Measurements from ENCODE around the gene RNF224.
"Not testable (repeated sequence)": the region's sequence is repeated elsewhere in the genome, so short reads cannot be mapped to it uniquely, and the experiment has no call there.

The RNF224 gene

DNA sequence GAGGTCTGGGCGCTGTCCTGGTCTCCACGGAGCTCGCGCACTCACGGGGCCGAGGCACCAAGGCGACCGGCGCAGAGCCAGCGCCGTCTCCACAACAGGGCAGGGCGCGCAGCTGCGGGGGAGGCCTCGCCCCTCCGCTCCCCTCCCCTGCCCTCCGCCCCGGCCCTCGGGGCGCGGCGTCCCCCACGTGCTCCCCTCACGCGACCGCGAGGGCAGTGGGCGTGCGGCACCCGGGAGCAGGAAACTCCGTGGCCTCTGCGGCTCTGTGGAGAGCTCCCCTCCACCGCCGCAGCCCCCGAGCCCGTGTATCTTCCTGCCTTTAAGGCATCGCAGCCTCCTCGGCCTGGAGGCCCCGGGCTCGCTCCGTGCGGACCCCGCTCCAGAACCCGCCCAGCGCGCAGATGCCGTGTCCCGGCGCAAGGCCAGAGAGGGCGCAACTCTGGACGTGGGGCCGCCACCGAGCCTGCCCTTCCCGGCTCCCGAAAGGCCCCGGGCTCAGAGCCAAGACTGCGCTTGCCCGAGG lies 13.1 kb downstream of the RNF224 start:
- TF ChIP-seq, protein P1, sequence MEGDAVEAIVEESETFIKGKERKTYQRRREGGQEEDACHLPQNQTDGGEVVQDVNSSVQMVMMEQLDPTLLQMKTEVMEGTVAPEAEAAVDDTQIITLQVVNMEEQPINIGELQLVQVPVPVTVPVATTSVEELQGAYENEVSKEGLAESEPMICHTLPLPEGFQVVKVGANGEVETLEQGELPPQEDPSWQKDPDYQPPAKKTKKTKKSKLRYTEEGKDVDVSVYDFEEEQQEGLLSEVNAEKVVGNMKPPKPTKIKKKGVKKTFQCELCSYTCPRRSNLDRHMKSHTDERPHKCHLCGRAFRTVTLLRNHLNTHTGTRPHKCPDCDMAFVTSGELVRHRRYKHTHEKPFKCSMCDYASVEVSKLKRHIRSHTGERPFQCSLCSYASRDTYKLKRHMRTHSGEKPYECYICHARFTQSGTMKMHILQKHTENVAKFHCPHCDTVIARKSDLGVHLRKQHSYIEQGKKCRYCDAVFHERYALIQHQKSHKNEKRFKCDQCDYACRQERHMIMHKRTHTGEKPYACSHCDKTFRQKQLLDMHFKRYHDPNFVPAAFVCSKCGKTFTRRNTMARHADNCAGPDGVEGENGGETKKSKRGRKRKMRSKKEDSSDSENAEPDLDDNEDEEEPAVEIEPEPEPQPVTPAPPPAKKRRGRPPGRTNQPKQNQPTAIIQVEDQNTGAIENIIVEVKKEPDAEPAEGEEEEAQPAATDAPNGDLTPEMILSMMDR (conservative IDR thresholded peaks at IDR 0.05; ENCODE audit: control insufficient read depth, insufficient read depth, low read depth, low read length), result no peak
- peak overlapping the region; percentile 62 for H3K4me3 ChIP-seq (ENCODE audit: control insufficient read depth, low read depth, low read length)
- DNase-seq (ENCODE audit: low read depth), result peak; percentile 68

DNA sequence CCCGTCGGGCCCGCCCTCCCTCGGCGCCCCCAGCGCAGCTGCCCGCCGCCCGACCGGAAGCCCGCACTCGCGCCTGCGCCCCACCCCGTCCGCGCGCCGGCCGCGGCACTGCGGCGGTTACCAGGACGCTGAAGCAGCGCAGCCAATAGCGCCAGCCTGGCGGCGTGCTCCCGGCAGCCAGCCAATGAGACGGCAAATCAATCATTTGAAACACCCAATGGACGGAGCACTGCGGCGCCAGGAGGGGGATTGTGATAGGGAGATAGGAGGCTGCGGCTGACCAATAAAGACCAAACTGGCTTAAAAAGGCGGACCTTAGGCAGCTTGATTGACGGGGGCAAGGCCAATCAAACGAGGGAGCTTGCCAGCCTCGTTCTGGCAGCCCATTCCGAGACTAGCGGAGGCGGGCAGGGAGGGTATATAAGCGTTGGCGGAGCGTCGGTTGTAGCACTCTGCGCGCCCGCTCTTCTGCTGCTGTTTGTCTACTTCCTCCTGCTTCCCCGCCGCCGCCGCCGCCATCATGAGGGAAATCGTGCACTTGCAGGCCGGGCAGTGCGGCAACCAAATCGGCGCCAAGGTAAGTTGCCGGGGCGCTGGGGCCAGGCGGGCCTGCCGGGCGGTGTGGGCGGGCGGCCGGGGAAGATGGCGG lies 13.7 kb downstream of the RNF224 start, which contains the start of gene TUBB4B:
Gene TUBB4B (plus strand): TSS at position 447 of the 649 bp plus-strand sequence. CDS start 74 bp downstream, at position 521.
- TF ChIP-seq, protein P1 (conservative IDR thresholded peaks at IDR 0.05; ENCODE audit: control insufficient read depth, insufficient read depth, low read depth, low read length), result no peak
- peak within 1 kb of the TSS; percentile 84 for H3K4me3 ChIP-seq (ENCODE audit: control insufficient read depth, low read depth, low read length)
- peak; percentile 100 for DNase-seq (ENCODE audit: low read depth)

DNA sequence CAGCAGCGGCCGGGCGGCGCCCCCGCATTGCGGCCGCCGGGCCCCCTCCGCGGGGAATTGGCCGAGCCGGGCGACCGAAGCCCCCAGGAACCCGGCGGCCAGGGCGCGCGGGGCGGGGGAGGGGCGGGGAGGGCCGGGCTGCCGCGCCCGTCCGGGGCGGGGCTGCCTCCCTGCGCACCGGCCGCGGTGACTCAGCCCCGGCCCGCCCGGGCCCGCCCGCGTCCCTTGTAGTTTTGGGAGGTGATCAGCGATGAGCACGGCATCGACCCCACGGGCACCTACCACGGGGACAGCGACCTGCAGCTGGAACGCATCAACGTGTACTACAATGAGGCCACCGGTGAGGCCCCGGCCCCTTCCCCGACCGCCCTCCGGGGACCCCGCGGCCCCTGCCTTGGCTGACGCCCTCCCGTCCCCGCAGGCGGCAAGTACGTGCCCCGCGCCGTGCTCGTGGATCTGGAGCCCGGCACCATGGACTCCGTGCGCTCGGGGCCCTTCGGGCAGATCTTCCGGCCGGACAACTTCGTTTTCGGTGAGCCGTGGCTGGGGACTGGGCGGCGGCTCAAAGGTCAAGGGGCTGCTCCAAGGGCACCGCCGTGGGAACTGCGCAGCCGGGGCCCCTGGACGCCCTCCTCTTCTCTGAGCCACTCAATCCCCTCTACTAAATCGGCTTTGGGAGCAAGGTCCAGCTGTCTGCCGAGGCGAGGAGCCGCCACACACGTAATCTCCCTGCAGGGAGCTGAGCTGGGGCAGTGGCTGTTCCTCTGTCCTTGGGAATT lies 14.4 kb downstream of the RNF224 start:
- H3K4me3 ChIP-seq (ENCODE audit: control insufficient read depth, low read depth, low read length), result peak overlapping the region; percentile 84
- TF ChIP-seq, protein P1 (conservative IDR thresholded peaks at IDR 0.05; ENCODE audit: control insufficient read depth, insufficient read depth, low read depth, low read length), result no peak
- DNase-seq (ENCODE audit: low read depth), result peak; percentile 44

GRCh38 chr9:137242269-137243203 lies 15.2 kb downstream of the RNF224 start:
- no peak for DNase-seq (ENCODE audit: low read depth)
- TF ChIP-seq, protein P1 (conservative IDR thresholded peaks at IDR 0.05; ENCODE audit: control insufficient read depth, insufficient read depth, low read depth, low read length), result no peak
- peak overlapping the region; percentile 84 for H3K4me3 ChIP-seq (ENCODE audit: control insufficient read depth, low read depth, low read length)

DNA sequence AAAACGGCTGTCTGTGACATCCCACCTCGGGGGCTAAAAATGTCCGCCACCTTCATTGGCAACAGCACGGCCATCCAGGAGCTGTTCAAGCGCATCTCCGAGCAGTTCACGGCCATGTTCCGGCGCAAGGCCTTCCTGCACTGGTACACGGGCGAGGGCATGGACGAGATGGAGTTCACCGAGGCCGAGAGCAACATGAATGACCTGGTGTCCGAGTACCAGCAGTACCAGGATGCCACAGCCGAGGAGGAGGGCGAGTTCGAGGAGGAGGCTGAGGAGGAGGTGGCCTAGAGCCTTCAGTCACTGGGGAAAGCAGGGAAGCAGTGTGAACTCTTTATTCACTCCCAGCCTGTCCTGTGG lies 15.9 kb downstream of the RNF224 start:
- H3K4me3 ChIP-seq (ENCODE audit: control insufficient read depth, low read depth, low read length); DNase-seq (ENCODE audit: low read depth): not testable (repeated sequence)

DNA sequence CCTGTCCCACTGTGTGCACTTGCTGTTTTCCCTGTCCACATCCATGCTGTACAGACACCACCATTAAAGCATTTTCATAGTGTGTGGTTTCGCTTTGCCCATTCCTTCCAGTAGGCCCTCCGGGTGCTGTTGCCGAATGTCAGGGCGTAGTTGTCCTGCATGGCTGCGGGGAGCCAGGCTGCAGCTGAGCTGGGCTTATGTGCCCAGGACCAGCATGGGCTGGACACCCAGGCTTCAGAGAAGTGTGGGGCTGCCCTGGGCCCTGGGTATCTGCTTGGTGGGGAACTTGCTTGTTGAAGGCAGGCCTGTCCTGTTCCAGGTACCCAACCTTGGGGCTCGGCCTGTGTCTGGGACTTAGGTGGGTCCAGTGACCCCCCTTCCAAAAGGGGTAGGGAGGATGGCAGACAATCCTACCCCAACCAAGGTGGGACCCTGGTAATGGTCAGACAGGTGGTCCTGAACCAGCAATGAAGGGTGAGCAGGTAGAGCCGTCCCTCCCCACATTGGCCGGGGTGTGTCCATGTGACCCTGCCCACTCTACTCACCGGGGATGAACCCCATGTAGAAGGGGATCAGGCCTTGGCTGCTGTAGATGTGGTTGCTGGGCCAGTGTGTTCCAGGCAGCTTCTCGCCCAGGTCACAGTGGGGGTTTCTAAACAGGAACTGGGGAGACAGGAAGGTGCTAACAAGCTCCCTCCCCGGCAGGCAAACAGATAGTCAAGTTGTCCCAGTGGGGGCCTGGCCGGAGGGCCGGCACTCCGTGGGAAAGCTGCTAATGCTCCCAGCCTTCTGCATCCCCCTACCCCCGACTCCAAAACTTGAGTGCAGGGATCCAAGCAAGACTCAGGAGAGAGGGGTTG lies 16.6 kb downstream of the RNF224 start:
- no peak overlapping the region for H3K4me3 ChIP-seq (ENCODE audit: control insufficient read depth, low read depth, low read length)
- DNase-seq (ENCODE audit: low read depth), result no peak
- TF ChIP-seq, protein P1 (conservative IDR thresholded peaks at IDR 0.05; ENCODE audit: control insufficient read depth, insufficient read depth, low read depth, low read length), result no peak

Measured in fibroblast of mammary gland (primary cell).